Activated gamma-delta T cell treated with anti-CD3 and anti-CD28 coated beads, Interleukin-2, amount 50 U/mL, for 16 hours (primary cell): ENCODE results near the gene PTPN1.
"Not testable (repeated sequence)": the region's sequence is repeated elsewhere in the genome, so short reads cannot be mapped to it uniquely, and the experiment has no call there.

Experiments used
- DNase-seq: peaks from one replicate; pipeline ENCODE4 v3.0.0-alpha.2; 2020; ENCODE audit warnings: low read depth

PTPN1 gene

DNA sequence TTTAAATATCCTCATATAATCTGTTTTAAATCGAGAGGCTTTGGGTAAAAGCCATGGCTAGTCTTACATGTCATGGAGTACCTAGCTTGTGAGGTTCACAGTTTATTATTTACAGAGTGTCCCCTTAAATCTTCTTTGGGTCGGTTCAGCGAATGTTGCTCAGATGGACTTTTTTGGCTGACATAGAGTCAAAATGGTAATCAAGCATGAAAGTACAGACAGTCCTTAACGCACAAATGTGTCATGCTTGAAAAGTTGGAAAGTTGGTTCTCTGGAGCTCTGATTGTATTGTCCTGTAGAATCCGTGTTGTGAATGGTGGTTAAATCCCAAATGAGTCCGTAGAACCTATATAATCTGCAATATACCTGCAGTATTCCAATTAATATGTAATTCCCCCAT, 22.0 kb downstream of the PTPN1 start:
- no peak for DNase-seq

DNA sequence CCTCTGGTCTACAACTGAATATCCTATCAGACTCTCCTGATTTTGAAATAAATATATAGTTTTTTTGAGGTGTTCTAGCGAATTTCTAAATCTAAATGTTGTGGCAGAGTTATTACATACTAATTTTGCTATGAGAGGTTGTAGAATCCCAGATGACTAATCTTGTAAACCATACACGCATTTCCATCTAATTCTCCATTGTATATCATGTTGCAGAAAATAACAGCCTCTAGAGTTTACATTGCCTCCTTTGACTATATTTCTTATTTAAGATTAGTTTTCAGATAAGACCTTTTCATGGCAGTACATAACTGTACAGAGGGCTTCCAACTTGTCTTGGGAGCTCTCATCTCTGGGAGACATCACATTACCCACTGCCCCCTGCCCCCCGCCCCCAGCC, 22.9 kb downstream of the PTPN1 start:
- no peak for DNase-seq

DNA sequence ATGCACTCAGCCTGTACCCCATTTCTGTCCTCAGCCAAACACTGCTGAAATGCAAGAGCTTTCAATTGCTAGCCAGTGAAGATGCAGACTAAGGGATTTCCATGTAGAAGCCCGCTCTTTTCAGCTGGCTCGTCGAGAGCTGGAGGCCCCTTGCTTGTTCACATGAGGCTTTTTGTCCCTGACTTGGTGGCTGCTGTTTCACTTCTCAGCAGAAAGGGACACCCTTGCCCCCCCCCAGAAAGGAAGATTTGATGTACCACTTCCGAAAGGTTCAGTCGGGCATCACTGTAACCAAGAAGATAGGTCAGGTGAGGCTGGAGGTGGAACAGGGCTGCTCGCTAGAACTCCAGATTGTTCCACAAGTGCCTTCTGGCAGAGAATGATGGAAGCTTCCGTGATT, 23.3 kb downstream of the PTPN1 start:
- DNase-seq, result no peak

DNA sequence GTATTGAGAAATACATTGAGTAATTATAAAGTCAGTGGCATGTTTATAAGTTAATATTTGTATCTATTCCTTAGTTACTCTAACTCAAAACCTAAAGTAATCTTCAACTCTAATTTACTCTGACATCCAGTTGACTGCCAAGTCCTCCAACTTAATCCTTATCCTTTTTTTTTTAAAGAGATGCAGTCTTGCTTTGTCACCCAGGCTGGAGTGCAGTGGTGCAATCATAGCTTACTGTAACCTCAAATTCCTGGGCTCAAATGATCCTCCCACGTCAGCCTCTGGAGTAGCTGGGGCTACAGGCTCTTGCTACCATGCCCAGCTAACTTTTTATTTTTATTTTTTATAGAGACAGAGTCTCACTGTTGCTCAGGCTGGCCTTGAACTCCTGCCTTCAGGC, 24.4 kb downstream of the PTPN1 start:
- no peak for DNase-seq

DNA sequence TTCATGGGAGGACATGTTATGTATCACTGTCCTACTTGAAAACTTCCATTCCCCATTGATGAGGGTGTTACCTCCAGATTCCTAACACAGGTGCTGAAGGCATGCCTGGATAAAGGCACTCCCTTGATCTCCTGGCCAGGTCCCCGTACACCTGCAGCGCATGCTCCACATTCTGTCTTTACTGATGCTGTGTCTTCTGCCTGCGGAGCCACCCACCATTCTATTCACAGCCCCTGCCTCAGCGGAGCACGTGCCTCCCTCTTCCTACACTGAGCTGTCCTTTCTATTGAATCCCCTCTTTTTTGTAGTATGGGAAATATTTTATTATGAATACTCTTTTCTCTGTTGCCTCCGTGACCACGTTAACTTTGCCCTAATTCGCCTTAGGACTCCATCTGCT, 25.0 kb downstream of the PTPN1 start:
- no peak for DNase-seq

DNA sequence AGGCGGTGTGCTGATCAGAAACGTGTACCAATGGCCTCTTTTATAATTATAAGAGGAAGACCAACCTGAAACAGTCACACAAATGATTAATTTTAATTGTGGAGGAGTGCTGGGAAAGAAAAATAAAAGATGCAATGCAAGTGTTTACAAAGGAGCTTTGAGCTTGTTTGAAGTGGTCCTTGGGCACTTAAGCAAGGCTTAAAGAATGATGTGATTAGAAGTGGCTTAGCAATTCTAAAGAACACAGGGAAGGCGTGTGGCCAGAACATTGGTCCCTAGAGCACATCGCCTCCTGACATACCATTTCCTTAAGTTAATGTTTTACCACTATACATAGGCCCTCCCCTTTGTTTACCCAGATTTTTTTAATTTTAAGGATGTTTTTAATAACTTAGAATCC, 26.1 kb downstream of the PTPN1 start:
- no peak for DNase-seq

DNA sequence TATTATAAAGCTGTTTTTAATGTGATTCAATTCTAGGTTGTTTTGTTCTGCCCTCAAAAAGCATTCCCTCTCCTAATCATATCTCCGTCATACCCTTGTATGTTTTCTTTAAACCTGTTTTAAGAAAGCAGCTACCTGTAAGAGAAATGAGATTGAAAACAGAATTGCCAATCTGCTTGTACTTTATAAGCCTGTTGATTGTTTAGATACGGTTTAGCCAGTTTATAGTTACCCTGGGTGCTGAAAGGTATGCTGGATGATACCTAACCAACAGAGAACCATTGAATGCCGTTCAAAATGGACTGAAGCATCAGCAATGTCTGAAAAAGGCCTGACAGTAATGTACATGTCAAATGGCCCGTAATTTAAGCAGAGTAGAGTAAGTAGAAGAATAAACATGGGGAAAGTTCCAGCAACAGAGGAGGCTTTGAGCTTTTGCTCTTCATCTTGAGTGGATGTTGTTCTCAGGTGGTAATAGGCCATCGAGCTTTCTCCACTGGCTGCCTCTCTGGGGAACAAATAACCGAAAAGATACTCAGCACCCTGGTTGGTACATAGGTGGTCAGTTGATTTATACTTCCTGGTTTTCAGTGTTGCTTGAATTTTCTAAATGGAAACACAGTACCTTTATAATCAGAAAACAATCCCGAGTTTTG, 27.5 kb downstream of the PTPN1 start:
- no peak for DNase-seq

DNA sequence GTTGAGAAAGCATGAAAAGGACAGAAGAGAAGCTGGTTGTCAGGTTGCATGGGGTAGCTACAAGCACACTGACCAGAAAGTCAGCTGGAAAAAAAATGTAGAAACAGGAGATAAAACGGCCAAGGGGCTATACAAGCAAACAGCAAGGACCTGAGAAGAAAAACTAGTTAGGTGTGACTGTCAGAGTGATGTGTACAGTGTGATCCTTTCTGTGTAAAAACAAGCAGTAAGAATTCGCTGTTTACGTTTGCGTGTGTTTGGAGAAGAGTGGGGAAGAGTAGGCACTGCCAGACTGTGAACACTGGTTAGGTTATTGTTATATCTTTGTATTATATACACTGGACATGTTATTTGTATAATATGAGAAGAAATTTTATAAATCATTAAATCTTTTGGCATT, 28.1 kb downstream of the PTPN1 start:
- DNase-seq, result no peak

DNA sequence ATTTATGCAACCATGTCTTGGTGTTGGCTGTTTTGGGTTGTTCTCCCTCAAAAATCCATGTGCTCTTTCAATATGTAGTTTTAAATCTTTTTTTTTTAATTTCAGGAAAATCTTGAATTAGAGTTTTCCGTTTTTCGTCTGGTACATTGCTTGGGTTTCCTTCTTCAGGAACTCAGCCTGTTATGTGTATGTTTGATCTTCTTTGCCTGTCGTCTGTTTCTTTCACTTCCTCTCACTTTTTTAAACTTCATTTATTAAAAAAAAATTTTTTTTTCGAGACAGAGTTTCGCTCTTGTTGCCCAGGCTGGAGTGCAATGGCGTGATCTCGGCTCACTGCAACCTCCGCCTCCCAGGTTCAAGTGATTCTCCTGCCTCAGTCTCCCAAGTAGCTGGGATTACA, 29.6 kb downstream of the PTPN1 start:
- not testable (repeated sequence) for DNase-seq

DNA sequence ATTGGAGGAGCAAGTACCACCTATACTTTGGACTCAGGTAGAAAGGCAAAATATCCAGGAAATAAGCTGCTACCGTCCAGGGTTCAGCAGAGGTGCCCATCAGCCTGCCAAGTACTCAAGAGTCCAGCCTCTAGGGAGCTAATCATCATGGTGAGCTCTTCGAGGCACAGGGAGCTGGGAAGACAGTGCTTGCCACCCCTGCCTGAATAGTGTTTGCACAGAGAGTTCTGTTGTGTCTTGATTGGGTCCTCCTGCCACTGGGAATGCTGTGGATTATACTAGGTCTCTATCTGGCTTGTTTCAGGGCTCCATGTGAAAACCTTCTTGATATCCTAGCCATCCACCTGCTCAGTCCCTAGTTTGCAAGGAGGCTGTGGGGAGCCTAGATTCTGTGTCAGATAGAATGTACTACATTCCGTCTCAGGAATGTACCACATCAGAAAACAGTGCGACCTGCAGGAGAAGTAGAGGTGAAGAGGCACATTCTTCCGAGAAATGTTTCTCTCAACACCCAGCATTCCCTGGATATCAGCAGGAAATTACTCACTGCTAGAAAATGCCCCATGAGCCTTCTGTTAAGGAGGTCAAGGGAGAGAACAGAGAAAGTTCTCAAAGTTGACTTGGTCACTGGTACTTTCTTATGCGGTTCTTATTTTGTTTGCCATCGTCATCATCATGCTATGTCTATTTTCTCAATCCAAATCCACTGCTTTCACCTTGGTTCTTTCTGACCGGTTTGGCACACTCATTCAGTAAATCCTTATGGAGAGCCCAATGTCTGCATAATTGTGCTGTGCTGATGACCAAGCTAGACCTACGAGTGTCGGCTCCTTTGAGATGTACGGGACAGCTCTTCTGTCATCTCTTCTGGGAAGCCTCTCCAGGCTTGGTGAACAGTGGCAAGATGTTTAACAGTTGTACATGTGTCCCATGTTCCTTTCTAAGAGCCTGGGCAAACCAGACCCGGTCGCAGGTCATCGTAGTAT, 30.7 kb downstream of the PTPN1 start:
- DNase-seq, result no peak

DNA sequence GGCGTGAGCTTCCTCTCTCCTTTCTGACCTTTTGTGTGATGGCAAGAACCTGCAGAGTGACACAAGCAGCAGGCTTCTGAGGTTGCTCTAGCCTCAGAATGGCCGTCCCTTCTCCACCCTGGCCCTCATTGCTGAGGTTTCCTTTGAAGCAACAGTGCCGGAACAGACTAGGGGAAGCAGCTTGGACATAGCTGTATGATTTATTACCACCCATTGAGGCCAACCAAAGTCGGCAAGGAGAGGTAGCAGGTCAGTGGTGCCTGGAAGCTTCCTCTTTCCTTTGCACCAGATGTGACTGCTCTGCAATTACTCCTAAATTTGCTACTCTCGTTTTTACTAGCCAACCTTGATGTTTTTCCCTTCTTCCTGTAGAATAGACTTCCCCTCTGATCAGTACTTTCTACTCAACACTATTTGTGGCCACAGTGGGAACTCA, 31.4 kb downstream of the PTPN1 start:
- DNase-seq, result no peak

DNA sequence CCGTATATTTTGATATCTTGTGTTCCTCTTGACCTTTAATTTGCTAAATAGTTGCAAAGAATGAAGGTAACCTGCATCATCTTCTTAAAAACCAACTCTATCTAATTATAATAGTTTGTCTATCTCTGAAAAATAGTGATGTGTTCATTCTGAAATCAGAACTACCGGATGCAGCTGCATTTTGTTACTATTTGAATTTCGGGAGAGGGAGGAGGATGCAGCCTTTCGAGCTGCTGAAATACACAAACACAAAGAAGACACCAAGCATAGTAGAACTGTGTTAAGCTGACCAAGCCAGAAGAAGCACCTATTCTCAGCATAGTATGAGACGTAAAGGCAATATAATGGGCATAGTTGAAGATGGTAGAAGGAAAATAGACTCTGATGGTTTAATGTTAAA, 33.1 kb downstream of the PTPN1 start:
- no peak for DNase-seq

DNA sequence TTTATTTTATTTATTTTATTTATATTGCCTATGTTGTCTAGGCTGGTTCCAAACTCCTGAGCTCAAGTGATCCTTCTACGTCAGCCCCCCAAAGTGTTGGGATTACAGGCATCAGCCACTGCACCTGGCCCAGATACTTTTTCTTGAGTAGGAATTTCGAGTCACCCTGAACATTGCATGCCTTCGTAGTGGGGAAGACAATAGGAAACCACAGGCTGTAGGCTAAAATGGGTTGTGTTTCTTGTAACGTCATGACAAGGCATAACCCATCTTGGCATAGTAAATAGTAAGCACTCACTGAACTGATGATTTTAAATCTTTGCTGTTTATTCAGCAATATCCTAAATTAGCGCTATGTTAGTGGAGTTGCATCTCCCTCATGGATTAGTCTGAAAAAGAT, 34.9 kb downstream of the PTPN1 start:
- DNase-seq, result no peak

DNA sequence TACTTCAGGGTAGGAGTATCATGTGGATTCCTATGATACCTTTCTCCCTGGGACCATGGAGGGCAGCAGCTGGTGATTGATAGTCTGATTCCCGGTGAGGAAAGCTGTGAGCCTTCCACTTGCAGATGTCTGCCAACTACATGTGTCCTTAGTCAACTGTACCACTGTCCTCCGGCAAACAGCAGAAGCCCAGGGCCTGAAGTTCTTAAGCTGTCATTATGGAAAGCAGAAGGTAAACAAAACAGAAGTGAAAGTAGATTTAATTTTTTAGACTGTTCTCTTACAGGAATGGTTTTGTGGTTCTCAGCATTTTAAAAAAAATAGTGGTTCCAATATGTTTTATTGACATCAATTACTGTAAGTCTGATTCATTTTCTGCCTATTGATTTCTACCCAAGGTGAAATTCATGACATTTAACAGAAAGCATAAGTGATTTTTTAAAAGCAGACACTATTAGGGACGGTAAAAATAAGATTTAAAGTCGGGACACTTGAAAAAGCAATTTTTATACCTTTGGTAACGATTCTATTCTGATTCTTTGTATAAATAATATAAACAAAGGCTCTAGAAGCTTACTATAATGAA, 36.6 kb downstream of the PTPN1 start:
- no peak for DNase-seq

DNA sequence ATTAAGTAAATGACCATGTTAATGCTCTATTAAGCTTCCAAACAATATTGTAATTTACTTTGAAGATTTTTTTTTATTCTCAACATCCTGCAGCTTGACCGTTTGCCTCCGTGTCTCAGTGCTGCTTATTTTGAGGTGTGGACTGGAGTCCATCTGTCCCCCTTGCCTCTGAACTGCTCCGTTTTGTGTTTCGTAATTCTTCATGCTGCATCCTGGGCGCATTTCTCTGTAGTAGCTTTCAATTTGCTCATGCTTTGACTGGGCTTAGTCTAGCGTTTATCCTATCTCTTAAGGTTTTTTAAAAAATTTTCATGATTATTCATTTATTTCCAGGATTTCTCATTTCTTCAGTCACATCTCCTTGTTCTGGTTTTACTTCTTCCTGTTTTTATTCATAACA, 37.8 kb downstream of the PTPN1 start:
- no peak for DNase-seq

DNA sequence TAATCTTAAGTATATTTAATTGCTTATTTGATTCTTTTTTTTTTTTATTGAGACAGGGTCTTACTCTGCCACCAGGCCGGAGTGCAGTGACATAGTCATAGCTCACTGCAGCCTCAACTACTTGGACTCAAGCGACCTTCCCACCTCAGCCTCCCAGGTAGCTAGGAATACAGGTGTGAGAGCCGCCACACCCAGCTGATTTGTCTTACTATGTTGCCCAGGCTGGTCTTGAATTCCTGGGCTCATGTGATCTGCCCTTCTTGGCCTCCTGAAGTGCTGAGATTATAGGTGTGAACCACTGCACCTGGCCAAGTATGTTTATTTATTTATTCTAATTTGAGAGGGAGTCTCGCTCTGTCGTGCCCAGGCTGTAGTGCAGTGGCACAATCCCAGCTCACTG, 38.2 kb downstream of the PTPN1 start:
- DNase-seq, result no peak

DNA sequence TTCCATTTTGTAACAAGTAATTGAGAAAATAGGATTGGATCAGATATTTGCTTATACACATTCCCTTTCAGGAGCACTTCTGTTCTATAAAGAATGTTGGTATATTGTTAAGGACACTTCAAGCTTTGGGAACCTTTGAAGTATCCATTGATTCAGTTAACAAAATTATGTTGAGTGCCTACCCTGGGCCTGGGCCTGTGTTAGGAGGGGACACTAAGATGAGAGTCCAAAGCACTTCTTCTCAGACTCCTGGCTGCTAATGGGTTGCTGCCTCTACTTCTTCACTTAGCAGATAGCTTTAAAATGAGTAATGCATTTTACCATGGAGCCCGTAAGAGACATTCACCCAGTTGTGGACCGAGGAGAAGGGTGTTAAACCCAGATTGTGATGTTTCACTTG, 40.3 kb downstream of the PTPN1 start:
- DNase-seq, result no peak

DNA sequence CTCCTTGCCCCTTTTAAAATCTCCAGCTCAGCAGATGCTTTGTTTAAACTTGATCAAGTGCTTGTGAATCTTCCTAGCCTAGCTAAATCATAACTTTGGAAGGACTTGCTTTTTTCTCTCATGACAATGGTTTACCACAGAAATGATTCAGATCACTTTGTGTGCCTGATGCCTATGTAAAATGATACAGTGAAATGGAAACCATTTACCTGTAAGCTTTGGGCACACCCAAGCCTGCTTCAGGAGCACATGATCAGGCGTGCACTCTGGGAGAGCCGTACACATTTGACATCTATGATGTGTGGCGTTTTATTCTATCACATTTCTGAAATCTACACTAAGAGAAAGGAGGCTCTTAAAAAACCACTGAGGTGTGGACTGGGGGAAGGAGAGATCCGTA, 41.1 kb downstream of the PTPN1 start:
- no peak for DNase-seq

DNA sequence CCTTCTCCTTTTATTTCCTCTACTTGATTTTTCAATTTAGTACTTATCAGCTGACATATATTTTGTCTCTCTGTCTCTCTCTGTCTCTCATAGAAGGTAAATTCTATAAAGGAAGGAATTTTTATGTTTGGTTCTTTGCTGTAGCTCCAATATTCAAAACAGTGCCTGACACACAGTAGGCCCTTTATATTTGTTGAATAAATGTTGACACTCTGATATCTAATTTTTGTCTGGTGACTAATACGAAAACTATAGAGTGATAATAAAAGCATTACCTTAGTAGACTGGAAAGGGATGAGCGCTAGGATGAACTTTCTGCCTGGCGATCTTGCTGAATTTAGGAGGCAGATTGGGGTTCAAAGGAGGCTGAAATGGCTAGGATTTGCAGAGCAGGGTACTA, 42.8 kb downstream of the PTPN1 start:
- DNase-seq, result no peak

DNA sequence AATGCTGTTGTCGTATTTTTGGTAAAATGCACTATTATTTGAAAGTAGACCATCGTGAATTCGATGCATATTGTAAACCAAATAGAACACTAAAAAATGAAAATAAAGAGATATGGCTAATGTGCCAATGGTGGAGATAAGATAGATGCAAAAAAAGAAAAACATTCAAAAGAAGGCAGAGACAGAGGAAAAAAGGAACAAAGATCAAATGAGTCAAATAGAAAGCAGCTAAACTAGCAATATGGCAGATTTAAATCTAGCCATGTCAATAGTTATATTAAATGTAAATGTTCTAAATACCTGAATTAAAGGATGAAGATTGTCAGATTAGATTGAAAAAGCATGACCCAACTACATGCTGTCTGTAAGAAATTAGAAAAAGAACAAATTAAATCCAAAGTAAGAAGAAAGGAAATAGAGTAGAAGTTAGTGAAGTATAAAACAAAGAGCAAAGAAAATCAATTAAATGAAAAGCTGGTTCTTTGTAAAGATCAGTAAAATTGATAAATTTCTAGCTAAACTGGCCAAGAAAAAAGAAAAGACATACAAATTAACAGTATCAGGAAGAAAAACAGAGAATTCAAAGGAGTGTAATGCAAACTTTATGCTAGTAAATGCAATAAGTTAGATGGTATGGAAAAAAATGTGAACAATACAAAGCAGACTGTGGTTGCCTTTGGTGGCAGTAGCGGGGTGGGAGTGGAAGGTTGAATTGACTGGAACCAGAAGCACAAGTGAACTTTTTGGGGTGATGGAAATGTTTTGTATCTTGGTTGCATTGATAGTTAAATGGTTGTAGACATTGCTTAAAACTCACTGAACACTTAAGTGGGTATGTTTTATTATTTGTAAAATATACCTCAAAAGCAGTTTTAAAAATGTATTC, 44.8 kb downstream of the PTPN1 start:
- no peak for DNase-seq

DNA sequence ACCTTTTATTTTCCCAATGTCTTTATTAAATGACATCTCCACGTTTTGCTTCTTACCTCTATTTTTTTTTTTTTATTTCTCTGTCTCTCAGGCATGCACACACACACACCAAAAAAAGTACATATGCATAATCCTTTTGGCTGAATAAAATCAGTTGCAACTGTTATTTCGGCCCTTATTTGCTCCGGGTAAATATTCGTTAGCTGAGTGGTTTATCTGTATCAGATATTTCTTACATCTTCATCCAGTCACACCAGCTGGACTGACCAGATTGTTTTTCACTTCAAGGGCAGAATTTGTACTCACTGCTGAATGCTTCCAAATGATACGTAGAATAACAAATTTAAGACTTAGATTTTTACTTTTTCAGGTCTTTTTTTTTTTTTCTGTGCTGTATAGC, 45.5 kb downstream of the PTPN1 start:
- no peak for DNase-seq

DNA sequence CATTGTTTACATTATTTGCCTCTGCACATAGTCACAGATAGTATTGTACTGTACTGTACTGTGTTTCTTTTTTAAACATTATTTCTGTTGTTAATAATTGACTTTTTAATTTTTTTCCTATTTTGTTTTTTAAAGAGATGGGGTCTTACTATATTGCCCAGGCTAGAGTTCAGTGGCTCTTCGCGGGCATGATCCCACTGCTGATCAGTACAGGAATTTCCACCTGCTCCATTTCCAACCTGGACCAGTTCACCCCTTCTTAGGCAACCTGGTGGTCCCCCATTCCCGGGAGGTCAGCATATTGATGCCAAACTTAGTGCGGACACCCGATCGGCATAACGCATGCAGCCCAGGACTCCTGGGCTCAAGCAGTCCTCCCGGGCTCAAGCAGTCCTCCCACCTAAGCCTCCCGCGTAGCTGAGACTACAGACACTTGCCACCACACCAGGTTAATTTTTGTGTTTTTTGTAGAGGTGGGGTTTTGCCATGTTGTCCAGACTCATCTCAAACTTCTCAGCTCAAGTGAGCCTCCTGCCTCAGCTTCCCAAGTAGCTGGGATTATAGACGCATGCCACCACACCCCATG, 47.5 kb downstream of the PTPN1 start:
- no peak for DNase-seq
